ENCODE measurements around the gene COL11A1.

DNA sequence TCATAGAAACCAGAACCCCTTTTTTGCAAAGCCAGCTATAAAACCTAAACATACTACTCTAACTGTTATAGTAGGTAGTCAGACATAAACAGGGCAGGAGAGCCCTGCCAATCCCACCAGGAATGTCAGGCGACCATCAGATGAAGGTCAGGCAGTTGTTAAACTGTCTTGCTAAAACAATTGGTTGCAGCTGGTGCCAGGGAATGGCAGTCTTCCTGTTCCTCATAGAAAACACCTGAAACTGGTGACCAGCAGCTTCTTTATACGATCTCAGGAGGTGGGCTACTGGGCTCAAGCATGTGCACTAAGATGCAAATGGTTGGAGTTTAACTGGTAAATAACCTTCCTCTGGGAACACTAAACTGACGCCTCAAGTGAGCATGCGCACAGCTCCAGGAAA, 224.1 kb downstream of the COL11A1 start:
- TF ChIP-seq, protein P1, sequence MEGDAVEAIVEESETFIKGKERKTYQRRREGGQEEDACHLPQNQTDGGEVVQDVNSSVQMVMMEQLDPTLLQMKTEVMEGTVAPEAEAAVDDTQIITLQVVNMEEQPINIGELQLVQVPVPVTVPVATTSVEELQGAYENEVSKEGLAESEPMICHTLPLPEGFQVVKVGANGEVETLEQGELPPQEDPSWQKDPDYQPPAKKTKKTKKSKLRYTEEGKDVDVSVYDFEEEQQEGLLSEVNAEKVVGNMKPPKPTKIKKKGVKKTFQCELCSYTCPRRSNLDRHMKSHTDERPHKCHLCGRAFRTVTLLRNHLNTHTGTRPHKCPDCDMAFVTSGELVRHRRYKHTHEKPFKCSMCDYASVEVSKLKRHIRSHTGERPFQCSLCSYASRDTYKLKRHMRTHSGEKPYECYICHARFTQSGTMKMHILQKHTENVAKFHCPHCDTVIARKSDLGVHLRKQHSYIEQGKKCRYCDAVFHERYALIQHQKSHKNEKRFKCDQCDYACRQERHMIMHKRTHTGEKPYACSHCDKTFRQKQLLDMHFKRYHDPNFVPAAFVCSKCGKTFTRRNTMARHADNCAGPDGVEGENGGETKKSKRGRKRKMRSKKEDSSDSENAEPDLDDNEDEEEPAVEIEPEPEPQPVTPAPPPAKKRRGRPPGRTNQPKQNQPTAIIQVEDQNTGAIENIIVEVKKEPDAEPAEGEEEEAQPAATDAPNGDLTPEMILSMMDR (IDR thresholded peaks at IDR 0.05; ENCODE audit: insufficient read depth, low read depth, low read length), result no peak
- no peak for TF ChIP-seq EZH2 (IDR thresholded peaks at IDR 0.05; ENCODE audit: insufficient read depth, low read length)

Measured in astrocyte (in vitro differentiated cells and primary cell).